Liver (tissue), 3 donors: Measurements from ENCODE around the gene PPT1.

Source experiments
- EGR1 ChIP-seq, 2 donors: IDR thresholded peaks; 2 replicates each; pipeline ENCODE4 v1.6.1; 2016 to 2018; ENCODE audit warnings: antibody characterized with exemption in 2 of 2, low read depth in 2 of 2
- GABPA ChIP-seq, 2 donors: IDR thresholded peaks in 1 of 2; conservative IDR thresholded peaks in 1 of 2; 2 replicates each; pipeline ENCODE4 v1.6.1; 2016; ENCODE audit warnings: antibody characterized with exemption in 2 of 2, mild to moderate bottlenecking in 1 of 2, moderate library complexity in 1 of 2
- HNF4G ChIP-seq: IDR thresholded peaks from 2 replicates; pipeline ENCODE4 v1.6.1; 2016; ENCODE audit warnings: antibody characterized with exemption
- RAD21 ChIP-seq, 2 donors: IDR thresholded peaks; 2 replicates each; pipeline ENCODE4 v1.6.1; 2016; ENCODE audit warnings: antibody characterized with exemption in 2 of 2, mild to moderate bottlenecking in 2 of 2
- RXRA ChIP-seq, 2 donors: IDR thresholded peaks; 2 replicates each; pipeline ENCODE4 v1.6.1; 2017 to 2018; ENCODE audit warnings: antibody characterized with exemption in 2 of 2, mild to moderate bottlenecking in 1 of 2
- SP1 ChIP-seq: IDR thresholded peaks from 2 replicates; pipeline ENCODE4 v1.6.1; 2018; ENCODE audit warnings: antibody characterized with exemption, mild to moderate bottlenecking
- TAF1 ChIP-seq: conservative IDR thresholded peaks from 2 replicates; pipeline ENCODE4 v1.6.1; 2016; ENCODE audit warnings: antibody characterized with exemption, mild to moderate bottlenecking
- TF ChIP-seq, protein P1 (sequence below): IDR thresholded peaks from 2 replicates; pipeline ENCODE4 v1.6.1; 2016; ENCODE audit warnings: antibody characterized with exemption, mild to moderate bottlenecking
- TF ChIP-seq, protein P2 (sequence below): fragments of 150-350 bp; IDR thresholded peaks from 2 replicates; pipeline ENCODE4 v1.5.1; 2017; ENCODE audit warnings: improper control_type of control experiment, low read depth, low read length; ENCODE audit not compliant: missing input control
- TF ChIP-seq, protein P3 (sequence below): IDR thresholded peaks from 2 replicates; pipeline ENCODE4 v1.6.1; 2016; ENCODE audit warnings: antibody characterized with exemption
- TF ChIP-seq, protein P4 (sequence below): IDR thresholded peaks from 2 replicates; pipeline ENCODE4 v1.6.1; 2016; ENCODE audit warnings: antibody characterized with exemption
- donor health status: healthy.
- donor health status: healthy.

DNA sequence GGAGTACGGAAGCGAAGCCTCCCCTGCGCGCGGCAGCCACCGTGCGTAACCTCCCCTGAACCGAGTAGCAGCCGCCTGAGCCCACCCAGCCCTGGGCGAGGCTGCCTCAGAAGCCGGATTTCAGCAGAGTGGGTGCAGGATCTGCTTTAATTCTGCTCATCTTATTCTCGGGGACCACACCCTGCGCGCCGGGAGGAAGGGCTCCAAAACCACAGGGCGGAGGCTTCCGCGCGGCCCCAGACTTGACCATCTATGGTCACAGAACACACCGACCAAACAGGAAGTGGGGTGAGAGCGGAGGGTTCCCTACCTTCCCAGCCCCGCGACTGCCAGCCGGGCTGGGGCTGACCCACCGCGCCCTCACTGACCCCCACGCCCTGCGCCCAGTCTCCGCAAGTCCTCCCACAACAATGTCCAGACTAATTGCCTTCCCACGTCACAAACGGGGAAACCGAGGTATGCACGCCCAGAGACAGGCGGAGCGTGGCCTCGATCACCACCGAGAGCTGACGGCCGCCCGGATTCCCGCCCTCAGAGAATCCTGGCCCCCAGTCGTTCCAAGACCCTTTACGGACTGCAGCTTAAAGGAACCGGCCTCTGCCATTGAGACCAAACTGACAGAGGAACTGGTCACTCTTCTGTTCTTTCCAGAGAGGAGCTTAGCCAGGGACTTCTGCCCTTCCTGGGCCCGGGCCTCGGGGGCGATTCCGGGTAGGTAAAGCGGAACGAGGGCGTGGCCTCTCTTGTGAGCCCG is 57.1 kb downstream of the PPT1 start:
- TF ChIP-seq, protein P1, sequence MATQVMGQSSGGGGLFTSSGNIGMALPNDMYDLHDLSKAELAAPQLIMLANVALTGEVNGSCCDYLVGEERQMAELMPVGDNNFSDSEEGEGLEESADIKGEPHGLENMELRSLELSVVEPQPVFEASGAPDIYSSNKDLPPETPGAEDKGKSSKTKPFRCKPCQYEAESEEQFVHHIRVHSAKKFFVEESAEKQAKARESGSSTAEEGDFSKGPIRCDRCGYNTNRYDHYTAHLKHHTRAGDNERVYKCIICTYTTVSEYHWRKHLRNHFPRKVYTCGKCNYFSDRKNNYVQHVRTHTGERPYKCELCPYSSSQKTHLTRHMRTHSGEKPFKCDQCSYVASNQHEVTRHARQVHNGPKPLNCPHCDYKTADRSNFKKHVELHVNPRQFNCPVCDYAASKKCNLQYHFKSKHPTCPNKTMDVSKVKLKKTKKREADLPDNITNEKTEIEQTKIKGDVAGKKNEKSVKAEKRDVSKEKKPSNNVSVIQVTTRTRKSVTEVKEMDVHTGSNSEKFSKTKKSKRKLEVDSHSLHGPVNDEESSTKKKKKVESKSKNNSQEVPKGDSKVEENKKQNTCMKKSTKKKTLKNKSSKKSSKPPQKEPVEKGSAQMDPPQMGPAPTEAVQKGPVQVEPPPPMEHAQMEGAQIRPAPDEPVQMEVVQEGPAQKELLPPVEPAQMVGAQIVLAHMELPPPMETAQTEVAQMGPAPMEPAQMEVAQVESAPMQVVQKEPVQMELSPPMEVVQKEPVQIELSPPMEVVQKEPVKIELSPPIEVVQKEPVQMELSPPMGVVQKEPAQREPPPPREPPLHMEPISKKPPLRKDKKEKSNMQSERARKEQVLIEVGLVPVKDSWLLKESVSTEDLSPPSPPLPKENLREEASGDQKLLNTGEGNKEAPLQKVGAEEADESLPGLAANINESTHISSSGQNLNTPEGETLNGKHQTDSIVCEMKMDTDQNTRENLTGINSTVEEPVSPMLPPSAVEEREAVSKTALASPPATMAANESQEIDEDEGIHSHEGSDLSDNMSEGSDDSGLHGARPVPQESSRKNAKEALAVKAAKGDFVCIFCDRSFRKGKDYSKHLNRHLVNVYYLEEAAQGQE = peak; percentile 92
- TF ChIP-seq, protein P2, sequence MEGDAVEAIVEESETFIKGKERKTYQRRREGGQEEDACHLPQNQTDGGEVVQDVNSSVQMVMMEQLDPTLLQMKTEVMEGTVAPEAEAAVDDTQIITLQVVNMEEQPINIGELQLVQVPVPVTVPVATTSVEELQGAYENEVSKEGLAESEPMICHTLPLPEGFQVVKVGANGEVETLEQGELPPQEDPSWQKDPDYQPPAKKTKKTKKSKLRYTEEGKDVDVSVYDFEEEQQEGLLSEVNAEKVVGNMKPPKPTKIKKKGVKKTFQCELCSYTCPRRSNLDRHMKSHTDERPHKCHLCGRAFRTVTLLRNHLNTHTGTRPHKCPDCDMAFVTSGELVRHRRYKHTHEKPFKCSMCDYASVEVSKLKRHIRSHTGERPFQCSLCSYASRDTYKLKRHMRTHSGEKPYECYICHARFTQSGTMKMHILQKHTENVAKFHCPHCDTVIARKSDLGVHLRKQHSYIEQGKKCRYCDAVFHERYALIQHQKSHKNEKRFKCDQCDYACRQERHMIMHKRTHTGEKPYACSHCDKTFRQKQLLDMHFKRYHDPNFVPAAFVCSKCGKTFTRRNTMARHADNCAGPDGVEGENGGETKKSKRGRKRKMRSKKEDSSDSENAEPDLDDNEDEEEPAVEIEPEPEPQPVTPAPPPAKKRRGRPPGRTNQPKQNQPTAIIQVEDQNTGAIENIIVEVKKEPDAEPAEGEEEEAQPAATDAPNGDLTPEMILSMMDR = no peak
- TF ChIP-seq TAF1 (peak; percentile 85), RAD21 (IDR thresholded peaks at IDR 0.05) (no peak), SP1 (no peak), RXRA (IDR thresholded peaks at IDR 0.05) (no peak), EGR1 (IDR thresholded peaks at IDR 0.05; ENCODE audit: low read depth in 2 of 2) (no peak), GABPA (IDR thresholded peaks at IDR 0.05 in 1 of 2, conservative IDR thresholded peaks at IDR 0.05 in 1 of 2) (no peak), HNF4G (no peak)
- TF ChIP-seq, protein P3, sequence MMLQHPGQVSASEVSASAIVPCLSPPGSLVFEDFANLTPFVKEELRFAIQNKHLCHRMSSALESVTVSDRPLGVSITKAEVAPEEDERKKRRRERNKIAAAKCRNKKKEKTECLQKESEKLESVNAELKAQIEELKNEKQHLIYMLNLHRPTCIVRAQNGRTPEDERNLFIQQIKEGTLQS = no peak
- TF ChIP-seq, protein P4, sequence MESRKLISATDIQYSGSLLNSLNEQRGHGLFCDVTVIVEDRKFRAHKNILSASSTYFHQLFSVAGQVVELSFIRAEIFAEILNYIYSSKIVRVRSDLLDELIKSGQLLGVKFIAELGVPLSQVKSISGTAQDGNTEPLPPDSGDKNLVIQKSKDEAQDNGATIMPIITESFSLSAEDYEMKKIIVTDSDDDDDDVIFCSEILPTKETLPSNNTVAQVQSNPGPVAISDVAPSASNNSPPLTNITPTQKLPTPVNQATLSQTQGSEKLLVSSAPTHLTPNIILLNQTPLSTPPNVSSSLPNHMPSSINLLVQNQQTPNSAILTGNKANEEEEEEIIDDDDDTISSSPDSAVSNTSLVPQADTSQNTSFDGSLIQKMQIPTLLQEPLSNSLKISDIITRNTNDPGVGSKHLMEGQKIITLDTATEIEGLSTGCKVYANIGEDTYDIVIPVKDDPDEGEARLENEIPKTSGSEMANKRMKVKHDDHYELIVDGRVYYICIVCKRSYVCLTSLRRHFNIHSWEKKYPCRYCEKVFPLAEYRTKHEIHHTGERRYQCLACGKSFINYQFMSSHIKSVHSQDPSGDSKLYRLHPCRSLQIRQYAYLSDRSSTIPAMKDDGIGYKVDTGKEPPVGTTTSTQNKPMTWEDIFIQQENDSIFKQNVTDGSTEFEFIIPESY = no peak
